C4-2B (cell line): ENCODE data around the gene JTB.

Experiments
- CTCF ChIP-seq: fragments of 450-650 bp; conservative IDR thresholded peaks from 2 replicates; pipeline ENCODE4 v1.5.1; 2017; ENCODE audit warnings: mild to moderate bottlenecking
- ZFX ChIP-seq: fragments of 450-650 bp; IDR thresholded peaks from 2 replicates; pipeline ENCODE4 v1.6.1; 2017

- TF ChIP-seq CTCF = no peak
- TF ChIP-seq ZFX = no peak
These were observed 13.6 kb downstream of the JTB start for GRCh38 chr1:153963850-153964331.
